HEK293 (cell line): Measurements from ENCODE around the gene TDRD10.
A peak's percentile ranks its signal among the peaks of the same experiment; 100 is the strongest.

Source experiments
- CTCF ChIA-PET: fragments of 350-600 bp; formaldehyde crosslinking; extraction: SDS; loops from one replicate; lab custom pipeline; 2021; ENCODE audit warnings: antibody characterized with exemption; lab: Yijun Ruan, JAX
- POLR2A ChIA-PET: fragments of 300-600 bp; formaldehyde crosslinking; extraction: SDS; loops from one replicate; lab custom pipeline; 2020; ENCODE audit warnings: antibody characterized with exemption, inconsistent platforms; lab: Yijun Ruan, JAX
- H3K27ac ChIP-seq: fragments of 200-500 bp; sonication (Bioruptor generic); 2 replicates; pipeline ENCODE4 v1.5.1; 2014; ENCODE audit warnings: low read depth, low read length, control low read depth, inconsistent platforms; ENCODE audit errors: extremely low read depth
- H3K36me3 ChIP-seq, 2 experiments: fragments of 200-500 bp in 1 of 2; sonication (Bioruptor generic) in 1 of 2; 1 replicate in 1 of 2; 2 replicates in 1 of 2; pipeline ENCODE4 v1.5.1; 2014 to 2017; ENCODE audit warnings: inconsistent platforms in 2 of 2, low read length in 2 of 2; ENCODE audit not compliant: control insufficient read depth in 2 of 2, insufficient read depth in 1 of 2
- H3K4me1 ChIP-seq: fragments of 200-500 bp; sonication (Bioruptor generic); 2 replicates; pipeline ENCODE4 v1.5.1; 2014; ENCODE audit warnings: mild to moderate bottlenecking, low read length, inconsistent platforms; ENCODE audit not compliant: control insufficient read depth, insufficient read depth
- H3K4me3 ChIP-seq: 2 replicates; pipeline ENCODE4 v1.5.1; 2011; ENCODE audit warnings: low read depth, mild to moderate bottlenecking, control low read depth, low read length, moderate library complexity
- H3K9me3 ChIP-seq: fragments of 200-500 bp; sonication (Bioruptor generic); 2 replicates; pipeline ENCODE4 v1.5.1; 2014; ENCODE audit warnings: low read depth, low read length, inconsistent platforms; ENCODE audit not compliant: control insufficient read depth, insufficient read depth
- FEZF1 ChIP-seq: fragments of 450-650 bp; formaldehyde crosslinking; IDR thresholded peaks from 2 replicates; pipeline ENCODE4 v1.5.1; 2016; ENCODE audit warnings: missing biosample characterization, missing genetic modification characterization
- GLI4 ChIP-seq: fragments of 450-650 bp; formaldehyde crosslinking; IDR thresholded peaks from 2 replicates; pipeline ENCODE4 v1.5.1; 2016; ENCODE audit warnings: missing biosample characterization, missing genetic modification characterization
- SCRT1 ChIP-seq: fragments of 450-650 bp; formaldehyde crosslinking; IDR thresholded peaks from 2 replicates; pipeline ENCODE4 v1.5.1; 2016; ENCODE audit warnings: missing biosample characterization, missing genetic modification characterization, borderline replicate concordance
- SP3 ChIP-seq: fragments of 450-650 bp; formaldehyde crosslinking; IDR thresholded peaks from 2 replicates; pipeline ENCODE4 v1.5.1; 2016; ENCODE audit warnings: missing biosample characterization, missing genetic modification characterization
- TRIM28 ChIP-seq: IDR thresholded peaks from 2 replicates; pipeline ENCODE4 v1.6.1; 2011; ENCODE audit warnings: low read length, control low read depth, borderline replicate concordance
- ZBTB1 ChIP-seq: fragments of 450-650 bp; formaldehyde crosslinking; IDR thresholded peaks from 2 replicates; pipeline ENCODE4 v1.5.1; 2016; ENCODE audit warnings: missing biosample characterization, missing genetic modification characterization
- ZEB2 ChIP-seq: fragments of 450-650 bp; formaldehyde crosslinking; IDR thresholded peaks from 2 replicates; pipeline ENCODE4 v1.5.1; 2016; ENCODE audit warnings: missing biosample characterization, missing genetic modification characterization
- ZFP3 ChIP-seq: fragments of 450-650 bp; formaldehyde crosslinking; IDR thresholded peaks from 2 replicates; pipeline ENCODE4 v1.5.1; 2016; ENCODE audit warnings: low read depth, missing biosample characterization, missing genetic modification characterization
- ZFP69B ChIP-seq: fragments of 450-650 bp; formaldehyde crosslinking; IDR thresholded peaks from 2 replicates; pipeline ENCODE4 v1.5.1; 2016; ENCODE audit warnings: missing biosample characterization, missing genetic modification characterization
- ZIC2 ChIP-seq: fragments of 450-650 bp; formaldehyde crosslinking; IDR thresholded peaks from 2 replicates; pipeline ENCODE4 v1.5.1; 2016; ENCODE audit warnings: missing biosample characterization, missing genetic modification characterization
- ZNF169 ChIP-seq: fragments of 450-650 bp; formaldehyde crosslinking; IDR thresholded peaks from 2 replicates; pipeline ENCODE4 v1.5.1; 2016; ENCODE audit warnings: missing biosample characterization, missing genetic modification characterization
- ZNF248 ChIP-seq: fragments of 450-650 bp; formaldehyde crosslinking; IDR thresholded peaks from 2 replicates; pipeline ENCODE4 v1.5.1; 2017; ENCODE audit warnings: missing biosample characterization, missing genetic modification characterization
- ZNF266 ChIP-seq: fragments of 450-650 bp; formaldehyde crosslinking; IDR thresholded peaks from 2 replicates; pipeline ENCODE4 v1.5.1; 2016; ENCODE audit warnings: missing biosample characterization, missing genetic modification characterization, low read depth
- ZNF302 ChIP-seq: fragments of 450-650 bp; formaldehyde crosslinking; IDR thresholded peaks from 2 replicates; pipeline ENCODE4 v1.5.1; 2016; ENCODE audit warnings: missing biosample characterization, missing genetic modification characterization, low read depth
- ZNF366 ChIP-seq: fragments of 450-650 bp; formaldehyde crosslinking; conservative IDR thresholded peaks from 2 replicates; pipeline ENCODE4 v1.5.1; 2016; ENCODE audit warnings: missing biosample characterization, missing genetic modification characterization
- ZNF501 ChIP-seq: fragments of 450-650 bp; formaldehyde crosslinking; IDR thresholded peaks from 2 replicates; pipeline ENCODE4 v1.5.1; 2016; ENCODE audit warnings: missing biosample characterization, missing genetic modification characterization
- ZNF555 ChIP-seq: fragments of 450-650 bp; formaldehyde crosslinking; conservative IDR thresholded peaks from 2 replicates; pipeline ENCODE4 v1.5.1; 2017; ENCODE audit warnings: missing biosample characterization, mild to moderate bottlenecking, missing genetic modification characterization, inconsistent platforms
- ZNF624 ChIP-seq: fragments of 450-650 bp; formaldehyde crosslinking; IDR thresholded peaks from 2 replicates; pipeline ENCODE4 v1.5.1; 2017; ENCODE audit warnings: missing biosample characterization, missing genetic modification characterization
- ZNF629 ChIP-seq: fragments of 450-650 bp; formaldehyde crosslinking; IDR thresholded peaks from 2 replicates; pipeline ENCODE4 v1.5.1; 2017; ENCODE audit warnings: missing biosample characterization, missing genetic modification characterization
- ZNF791 ChIP-seq: fragments of 450-650 bp; formaldehyde crosslinking; IDR thresholded peaks from 2 replicates; pipeline ENCODE4 v1.5.1; 2016; ENCODE audit warnings: missing biosample characterization, missing genetic modification characterization
- ZNF843 ChIP-seq: fragments of 450-650 bp; formaldehyde crosslinking; IDR thresholded peaks from 2 replicates; pipeline ENCODE4 v1.5.1; 2016; ENCODE audit warnings: missing biosample characterization, missing genetic modification characterization
- TF ChIP-seq, protein P1 (sequence below): fragments of 450-650 bp; formaldehyde crosslinking; IDR thresholded peaks from 2 replicates; pipeline ENCODE4 v1.5.0; 2017; ENCODE audit warnings: missing biosample characterization, missing genetic modification characterization, borderline replicate concordance
- TF ChIP-seq, protein P2 (sequence below): sonication (generic); formaldehyde crosslinking; IDR thresholded peaks from 2 replicates; pipeline ENCODE4 v1.8.1; 2022; ENCODE audit warnings: mild to moderate bottlenecking, moderate library complexity, missing genetic modification reagents
- TF ChIP-seq, protein P3 (sequence below): fragments of 450-650 bp; formaldehyde crosslinking; IDR thresholded peaks from 2 replicates; pipeline ENCODE4 v1.5.1; 2017; ENCODE audit warnings: missing biosample characterization, missing genetic modification characterization
- TF ChIP-seq, protein P4 (sequence below): fragments of 450-650 bp; formaldehyde crosslinking; IDR thresholded peaks from 2 replicates; pipeline ENCODE4 v1.5.1; 2017; ENCODE audit warnings: missing biosample characterization, missing genetic modification characterization
- TF ChIP-seq, protein P5 (sequence below): fragments of 450-650 bp; formaldehyde crosslinking; IDR thresholded peaks from 2 replicates; pipeline ENCODE4 v1.5.1; 2016; ENCODE audit warnings: missing biosample characterization, missing genetic modification characterization

The TDRD10 gene

DNA sequence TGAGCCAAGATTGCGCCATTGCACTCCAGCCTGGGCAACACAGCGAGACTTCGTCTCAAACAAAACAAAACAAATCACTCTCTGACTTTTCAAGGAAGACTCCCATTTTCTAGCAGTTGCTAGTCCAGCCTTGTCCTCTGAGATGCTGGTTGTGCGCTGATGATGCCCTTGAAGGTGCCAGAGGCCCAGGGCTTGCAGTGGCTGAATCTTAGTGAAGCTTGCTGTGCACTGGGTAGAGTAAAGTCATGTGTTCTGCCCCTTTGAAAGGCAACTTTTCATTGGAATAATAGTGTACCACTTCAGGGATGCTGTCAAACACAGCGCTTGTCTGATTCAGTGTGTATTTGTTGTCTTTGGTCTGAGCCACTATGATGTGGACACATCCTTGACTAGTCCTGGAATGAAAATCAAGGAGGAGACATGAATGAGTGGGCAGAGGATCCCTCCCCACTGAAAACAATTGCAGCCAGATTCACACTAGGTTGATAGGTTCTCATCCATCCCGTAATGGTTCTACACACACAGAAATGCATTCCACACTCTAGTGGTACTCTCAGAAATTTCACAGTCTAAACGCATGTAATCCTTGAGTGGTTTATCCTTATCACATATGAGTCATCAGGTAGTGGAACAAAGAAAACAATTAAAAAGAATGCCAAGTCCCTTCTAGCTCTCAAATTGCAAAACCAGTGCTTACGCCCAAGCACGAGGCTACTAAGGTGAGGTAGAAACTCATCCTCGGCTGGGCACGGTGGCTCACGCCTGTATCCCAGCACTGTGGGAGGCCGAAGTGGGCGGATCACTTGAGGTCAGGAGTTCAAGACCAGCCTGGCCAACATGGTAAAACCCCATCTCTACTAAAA is 17.8 kb upstream of the TDRD10 start:
- H3K36me3 ChIP-seq = no peaks in the 10 kb centered on the region
- no peak overlapping the region for H3K27ac ChIP-seq
- ChIA-PET CTCF (interaction anchor here (0.6 to 11.0 kb wide), 8 partner anchors 42 to 394 kb away, joined by 3 to 205 read pairs (median 3); no protein-coding TSS in a partner anchor), POLR2A (interaction anchor here (0.6 to 1.1 kb wide), 3 partner anchors 56 to 64 kb away, joined by 3 to 7 read pairs (median 3); no protein-coding TSS in a partner anchor)
- peaks cover 3% of the 10 kb centered on the region; the same call in 1 of the 2 replicates for H3K4me1 ChIP-seq
- H3K9me3 ChIP-seq = no peaks in the 10 kb centered on the region
- no peak overlapping the region for H3K4me3 ChIP-seq
- TF ChIP-seq ZNF624 (tag by site-specific recombination) = no peak
- no peak for TF ChIP-seq ZNF302 (tag by site-specific recombination)
- TF ChIP-seq ZNF629 (tag by site-specific recombination) = peak; percentile 90
- TF ChIP-seq ZNF366 (tag by site-specific recombination) = peak; percentile 97
- TF ChIP-seq, protein P1, sequence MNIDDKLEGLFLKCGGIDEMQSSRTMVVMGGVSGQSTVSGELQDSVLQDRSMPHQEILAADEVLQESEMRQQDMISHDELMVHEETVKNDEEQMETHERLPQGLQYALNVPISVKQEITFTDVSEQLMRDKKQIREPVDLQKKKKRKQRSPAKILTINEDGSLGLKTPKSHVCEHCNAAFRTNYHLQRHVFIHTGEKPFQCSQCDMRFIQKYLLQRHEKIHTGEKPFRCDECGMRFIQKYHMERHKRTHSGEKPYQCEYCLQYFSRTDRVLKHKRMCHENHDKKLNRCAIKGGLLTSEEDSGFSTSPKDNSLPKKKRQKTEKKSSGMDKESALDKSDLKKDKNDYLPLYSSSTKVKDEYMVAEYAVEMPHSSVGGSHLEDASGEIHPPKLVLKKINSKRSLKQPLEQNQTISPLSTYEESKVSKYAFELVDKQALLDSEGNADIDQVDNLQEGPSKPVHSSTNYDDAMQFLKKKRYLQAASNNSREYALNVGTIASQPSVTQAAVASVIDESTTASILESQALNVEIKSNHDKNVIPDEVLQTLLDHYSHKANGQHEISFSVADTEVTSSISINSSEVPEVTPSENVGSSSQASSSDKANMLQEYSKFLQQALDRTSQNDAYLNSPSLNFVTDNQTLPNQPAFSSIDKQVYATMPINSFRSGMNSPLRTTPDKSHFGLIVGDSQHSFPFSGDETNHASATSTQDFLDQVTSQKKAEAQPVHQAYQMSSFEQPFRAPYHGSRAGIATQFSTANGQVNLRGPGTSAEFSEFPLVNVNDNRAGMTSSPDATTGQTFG (tag by site-specific recombination) = no peak
- TF ChIP-seq, protein P2, sequence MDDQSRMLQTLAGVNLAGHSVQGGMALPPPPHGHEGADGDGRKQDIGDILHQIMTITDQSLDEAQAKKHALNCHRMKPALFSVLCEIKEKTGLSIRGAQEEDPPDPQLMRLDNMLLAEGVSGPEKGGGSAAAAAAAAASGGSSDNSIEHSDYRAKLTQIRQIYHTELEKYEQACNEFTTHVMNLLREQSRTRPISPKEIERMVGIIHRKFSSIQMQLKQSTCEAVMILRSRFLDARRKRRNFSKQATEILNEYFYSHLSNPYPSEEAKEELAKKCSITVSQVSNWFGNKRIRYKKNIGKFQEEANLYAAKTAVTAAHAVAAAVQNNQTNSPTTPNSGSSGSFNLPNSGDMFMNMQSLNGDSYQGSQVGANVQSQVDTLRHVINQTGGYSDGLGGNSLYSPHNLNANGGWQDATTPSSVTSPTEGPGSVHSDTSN (CRISPR knock-in tag) = no peak
- no peak for TF ChIP-seq ZNF169 (tag by site-specific recombination)
- TF ChIP-seq SP3 (tag by site-specific recombination) = peak; percentile 43; the same call in 1 of the 2 replicates
- no peak for TF ChIP-seq ZNF248
- TF ChIP-seq ZNF555 (tag by site-specific recombination) = no peak
- no peak for TF ChIP-seq ZNF501 (tag by site-specific recombination)
- TF ChIP-seq, protein P3, sequence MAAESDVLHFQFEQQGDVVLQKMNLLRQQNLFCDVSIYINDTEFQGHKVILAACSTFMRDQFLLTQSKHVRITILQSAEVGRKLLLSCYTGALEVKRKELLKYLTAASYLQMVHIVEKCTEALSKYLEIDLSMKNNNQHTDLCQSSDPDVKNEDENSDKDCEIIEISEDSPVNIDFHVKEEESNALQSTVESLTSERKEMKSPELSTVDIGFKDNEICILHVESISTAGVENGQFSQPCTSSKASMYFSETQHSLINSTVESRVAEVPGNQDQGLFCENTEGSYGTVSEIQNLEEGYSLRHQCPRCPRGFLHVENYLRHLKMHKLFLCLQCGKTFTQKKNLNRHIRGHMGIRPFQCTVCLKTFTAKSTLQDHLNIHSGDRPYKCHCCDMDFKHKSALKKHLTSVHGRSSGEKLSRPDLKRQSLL (tag by site-specific recombination) = no peak
- peak; percentile 28; the same call in 1 of the 2 replicates for TF ChIP-seq FEZF1 (tag by site-specific recombination)
- peak; percentile 75 for TF ChIP-seq ZNF843 (tag by site-specific recombination)
- TF ChIP-seq ZIC2 (tag by site-specific recombination) = no peak
- 0 out of 2 replicates have a peak, but pooled peaks have one; percentile 64 for TF ChIP-seq TRIM28
- TF ChIP-seq, protein P4, sequence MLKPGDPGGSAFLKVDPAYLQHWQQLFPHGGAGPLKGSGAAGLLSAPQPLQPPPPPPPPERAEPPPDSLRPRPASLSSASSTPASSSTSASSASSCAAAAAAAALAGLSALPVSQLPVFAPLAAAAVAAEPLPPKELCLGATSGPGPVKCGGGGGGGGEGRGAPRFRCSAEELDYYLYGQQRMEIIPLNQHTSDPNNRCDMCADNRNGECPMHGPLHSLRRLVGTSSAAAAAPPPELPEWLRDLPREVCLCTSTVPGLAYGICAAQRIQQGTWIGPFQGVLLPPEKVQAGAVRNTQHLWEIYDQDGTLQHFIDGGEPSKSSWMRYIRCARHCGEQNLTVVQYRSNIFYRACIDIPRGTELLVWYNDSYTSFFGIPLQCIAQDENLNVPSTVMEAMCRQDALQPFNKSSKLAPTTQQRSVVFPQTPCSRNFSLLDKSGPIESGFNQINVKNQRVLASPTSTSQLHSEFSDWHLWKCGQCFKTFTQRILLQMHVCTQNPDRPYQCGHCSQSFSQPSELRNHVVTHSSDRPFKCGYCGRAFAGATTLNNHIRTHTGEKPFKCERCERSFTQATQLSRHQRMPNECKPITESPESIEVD (tag by site-specific recombination) = peak; percentile 45; the same call in 1 of the 2 replicates
- TF ChIP-seq, protein P5, sequence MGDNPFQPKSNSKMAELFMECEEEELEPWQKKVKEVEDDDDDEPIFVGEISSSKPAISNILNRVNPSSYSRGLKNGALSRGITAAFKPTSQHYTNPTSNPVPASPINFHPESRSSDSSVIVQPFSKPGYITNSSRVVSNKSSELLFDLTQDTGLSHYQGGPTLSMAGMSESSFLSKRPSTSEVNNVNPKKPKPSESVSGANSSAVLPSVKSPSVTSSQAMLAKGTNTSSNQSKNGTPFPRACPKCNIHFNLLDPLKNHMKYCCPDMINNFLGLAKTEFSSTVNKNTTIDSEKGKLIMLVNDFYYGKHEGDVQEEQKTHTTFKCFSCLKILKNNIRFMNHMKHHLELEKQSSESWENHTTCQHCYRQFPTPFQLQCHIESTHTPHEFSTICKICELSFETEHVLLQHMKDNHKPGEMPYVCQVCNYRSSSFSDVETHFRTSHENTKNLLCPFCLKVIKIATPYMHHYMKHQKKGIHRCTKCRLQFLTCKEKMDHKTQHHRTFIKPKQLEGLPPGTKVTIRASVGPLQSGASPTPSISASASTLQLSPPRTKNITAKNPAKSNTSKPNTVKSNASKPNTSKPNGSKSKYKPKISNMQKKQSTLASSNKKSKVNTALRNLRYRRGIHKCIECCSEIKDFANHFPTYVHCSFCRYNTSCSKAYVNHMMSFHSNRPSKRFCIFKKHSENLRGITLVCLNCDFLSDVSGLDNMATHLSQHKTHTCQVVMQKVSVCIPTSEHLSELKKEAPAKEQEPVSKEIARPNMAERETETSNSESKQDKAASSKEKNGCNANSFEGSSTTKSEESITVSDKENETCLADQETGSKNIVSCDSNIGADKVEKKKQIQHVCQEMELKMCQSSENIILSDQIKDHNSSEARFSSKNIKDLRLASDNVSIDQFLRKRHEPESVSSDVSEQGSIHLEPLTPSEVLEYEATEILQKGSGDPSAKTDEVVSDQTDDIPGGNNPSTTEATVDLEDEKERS (tag by site-specific recombination) = 0 out of 2 replicates have a peak, but pooled peaks have one; percentile 50
- 0 out of 2 replicates have a peak, but pooled peaks have one; percentile 70 for TF ChIP-seq ZFP69B (tag by site-specific recombination)
- peak; percentile 78 for TF ChIP-seq ZEB2 (tag by site-specific recombination)
- no peak for TF ChIP-seq ZFP3 (tag by site-specific recombination)
- TF ChIP-seq ZNF791 (tag by site-specific recombination) = no peak
- TF ChIP-seq ZNF266 (tag by site-specific recombination) = no peak
- no peak for TF ChIP-seq GLI4 (tag by site-specific recombination)
- TF ChIP-seq ZBTB1 (tag by site-specific recombination) = no peak
- no peak for TF ChIP-seq SCRT1
